H1 (cell line): ENCODE results near the gene GCK. TPM values are rescaled to one million over a fixed set of nuclear protein-coding genes. Genes with fewer than 3 reads are reported as not detected.

ENCODE experiments used
- CTCF ChIA-PET: fragments of 300-600 bp; sonication (Branson Sonifier 250); formaldehyde crosslinking; loops from one replicate; lab custom pipeline; 2021; ENCODE audit not compliant: partially characterized antibody; lab: Charles Lee
- POLR2A ChIA-PET: fragments of 300-600 bp; sonication (Branson Sonifier 250); formaldehyde crosslinking; loops from one replicate; lab custom pipeline; 2021; ENCODE audit warnings: inconsistent platforms; ENCODE audit not compliant: partially characterized antibody; lab: Charles Lee
- DNase-seq, 2 experiments: peaks; one replicate each; pipeline versions ENCODE4 v3.0.0 to v3.0.0-alpha.2; 2010 to 2022; ENCODE audit warnings: low spot score in 2 of 2, low read depth in 1 of 2, mixed read lengths in 1 of 2
- FAIRE-seq: peaks from 2 replicates; lab custom pipeline; 2011; peaks lifted over from hg19 to GRCh38; lab: Jason Lieb, UNC
- H2AFZ ChIP-seq: 2 replicates; pipeline ENCODE4 v1.8.1; 2012; ENCODE audit warnings: low read length, inconsistent platforms
- H2AK5ac ChIP-seq: 2 replicates; pipeline ENCODE4 v1.6.1; 2013; ENCODE audit warnings: low read depth, low read length
- H2BK120ac ChIP-seq: replicated peaks from 2 replicates; pipeline ENCODE3; 2013; ENCODE audit warnings: low read depth, low read length, inconsistent platforms
- H2BK12ac ChIP-seq: 2 replicates; pipeline ENCODE4 v1.6.1; 2013; ENCODE audit warnings: low read depth, low read length
- H2BK15ac ChIP-seq: 2 replicates; pipeline ENCODE4 v1.6.1; 2013; ENCODE audit warnings: low read length
- H2BK20ac ChIP-seq: 2 replicates; pipeline ENCODE4 v1.6.1; 2013; ENCODE audit warnings: low read length
- H2BK5ac ChIP-seq: 2 replicates; pipeline ENCODE4 v1.6.1; 2013; ENCODE audit warnings: low read depth, low read length
- H3K14ac ChIP-seq: 2 replicates; pipeline ENCODE4 v1.6.1; 2013; ENCODE audit warnings: inconsistent platforms; ENCODE audit not compliant: insufficient read length
- H3K18ac ChIP-seq: 2 replicates; pipeline ENCODE4 v1.6.1; 2013; ENCODE audit warnings: low read length; ENCODE audit errors: extremely low read depth
- H3K23ac ChIP-seq: 2 replicates; pipeline ENCODE4 v1.6.1; 2013; ENCODE audit warnings: inconsistent platforms; ENCODE audit not compliant: insufficient read length
- H3K23me2 ChIP-seq: 2 replicates; pipeline ENCODE4 v1.6.1; 2013; ENCODE audit warnings: low read depth, low read length
- H3K27ac ChIP-seq: 2 replicates; pipeline ENCODE4 v1.6.1; 2011; ENCODE audit warnings: low read depth, low read length, inconsistent platforms
- H3K27me3 ChIP-seq, 4 experiments: replicated peaks in 1 of 4; 1 replicate in 1 of 4; 2 replicates in 3 of 4; pipeline versions ENCODE4 v1.6.1 to v1.8.1; 2011 to 2013; ENCODE audit warnings: low read length in 3 of 4, mild to moderate bottlenecking in 3 of 4, inconsistent platforms in 2 of 4, mixed read lengths in 2 of 4, moderate library complexity in 1 of 4; ENCODE audit not compliant: control insufficient read depth in 3 of 4, insufficient read depth in 3 of 4; ENCODE audit errors: extremely low read depth in 1 of 4
- H3K36me3 ChIP-seq, 4 experiments: 2 replicates each; pipeline versions ENCODE4 v1.6.1 to v1.8.1; 2011 to 2013; ENCODE audit warnings: mild to moderate bottlenecking in 4 of 4, low read length in 3 of 4, moderate library complexity in 2 of 4, control low read depth in 1 of 4, inconsistent platforms in 1 of 4; ENCODE audit not compliant: insufficient read depth in 4 of 4, control insufficient read depth in 2 of 4
- H3K4ac ChIP-seq: replicated peaks from 2 replicates; pipeline ENCODE3; 2013; ENCODE audit warnings: low read length, low read depth, mixed read lengths, inconsistent platforms; ENCODE audit not compliant: insufficient read length
- H3K4me1 ChIP-seq, 4 experiments: replicated peaks in 1 of 4; 1 replicate in 1 of 4; 2 replicates in 3 of 4; pipeline versions ENCODE4 v1.6.1 to v1.8.1; 2011 to 2013; ENCODE audit warnings: low read length in 3 of 4, inconsistent platforms in 2 of 4, mixed read lengths in 1 of 4; ENCODE audit not compliant: insufficient read depth in 4 of 4, control insufficient read depth in 3 of 4
- H3K4me2 ChIP-seq, 2 experiments: 2 replicates each; pipeline versions ENCODE4 v1.6.1 to v1.8.1; 2011 to 2013; ENCODE audit warnings: low read depth in 2 of 2, low read length in 2 of 2, control low read depth in 1 of 2, inconsistent platforms in 1 of 2, mild to moderate bottlenecking in 1 of 2; ENCODE audit not compliant: insufficient read depth in 1 of 2
- H3K4me3 ChIP-seq, 4 experiments: fragments of 200-600, 300-600 bp in 1 of 4; sonication (generic), shearing (Covaris generic), sonication (Bioruptor Twin) in 1 of 4; 2 replicates each; pipeline versions ENCODE4 v1.5.1 to v1.8.1; 2011 to 2016; ENCODE audit warnings: low read length in 4 of 4, low read depth in 3 of 4, control low read depth in 2 of 4, inconsistent platforms in 2 of 4, mild to moderate bottlenecking in 2 of 4, mixed read lengths in 1 of 4, moderate library complexity in 1 of 4; ENCODE audit not compliant: insufficient read depth in 2 of 4; ENCODE audit errors: extremely low read depth in 1 of 4
- H3K56ac ChIP-seq: replicated peaks from 2 replicates; pipeline ENCODE3; 2013; ENCODE audit warnings: low read depth, mild to moderate bottlenecking, mixed read lengths, low read length, inconsistent platforms; ENCODE audit not compliant: insufficient read length
- H3K79me1 ChIP-seq: 2 replicates; pipeline ENCODE4 v1.6.1; 2013; ENCODE audit warnings: low read depth, low read length, control low read depth
- H3K79me2 ChIP-seq, 2 experiments: 2 replicates each; pipeline versions ENCODE4 v1.6.1 to v1.8.1; 2012 to 2013; ENCODE audit warnings: low read length in 2 of 2, mild to moderate bottlenecking in 2 of 2, inconsistent platforms in 1 of 2; ENCODE audit not compliant: insufficient read depth in 2 of 2, control insufficient read depth in 1 of 2
- H3K9ac ChIP-seq, 4 experiments: replicated peaks in 1 of 4; 1 replicate in 1 of 4; 2 replicates in 3 of 4; pipeline versions ENCODE4 v1.6.1 to v1.8.1; 2011 to 2013; ENCODE audit warnings: low read depth in 3 of 4, low read length in 3 of 4, control low read depth in 2 of 4, mild to moderate bottlenecking in 2 of 4, moderate library complexity in 2 of 4, inconsistent platforms in 1 of 4; ENCODE audit errors: extremely low read depth in 1 of 4
- H3K9me3 ChIP-seq, 2 experiments: 2 replicates each; pipeline versions ENCODE4 v1.6.1 to v1.8.1; 2012 to 2013; ENCODE audit warnings: mild to moderate bottlenecking in 2 of 2, moderate library complexity in 2 of 2, control low read depth in 1 of 2, inconsistent platforms in 1 of 2, low read depth in 1 of 2, low read length in 1 of 2, mixed read lengths in 1 of 2; ENCODE audit not compliant: insufficient read depth in 2 of 2
- H4K20me1 ChIP-seq, 2 experiments: replicated peaks in 1 of 2; 2 replicates each; pipeline versions ENCODE3 to v1.8.1; 2011 to 2013; ENCODE audit warnings: inconsistent platforms in 2 of 2, low read length in 2 of 2, mild to moderate bottlenecking in 1 of 2; ENCODE audit not compliant: insufficient read depth in 2 of 2, control insufficient read depth in 1 of 2
- H4K5ac ChIP-seq: 2 replicates; pipeline ENCODE4 v1.6.1; 2013; ENCODE audit warnings: low read length, low read depth, mixed read lengths, inconsistent platforms; ENCODE audit not compliant: insufficient read length
- H4K8ac ChIP-seq: 2 replicates; pipeline ENCODE4 v1.8.0; 2013; ENCODE audit warnings: mild to moderate bottlenecking, moderate library complexity, low read length, inconsistent platforms; ENCODE audit not compliant: insufficient read depth; ENCODE audit errors: extremely low read depth
- H4K91ac ChIP-seq: replicated peaks from 2 replicates; pipeline ENCODE3; 2013; ENCODE audit warnings: low read length, mixed read lengths, inconsistent platforms; ENCODE audit not compliant: insufficient read length
- EP300 ChIP-seq, 2 experiments: IDR thresholded peaks; 1 replicate in 1 of 2; 2 replicates in 1 of 2; pipeline ENCODE4 v1.6.1; 2011 to 2012; ENCODE audit warnings: low read depth in 2 of 2, low read length in 2 of 2, mild to moderate bottlenecking in 2 of 2, borderline replicate concordance in 1 of 2, inconsistent platforms in 1 of 2, moderate library complexity in 1 of 2
- TEAD4 ChIP-seq: IDR thresholded peaks from 2 replicates; pipeline ENCODE4 v1.6.1; 2012; ENCODE audit warnings: low read depth, low read length, inconsistent platforms, mixed read lengths
- whole genome bisulfite sequencing, 2 experiments: shearing (Covaris generic) in 1 of 2; methylation state at CpG; one replicate each; pipeline versions ENCODE4 v1.1.6 to v1.1.7; 2013 to 2015; ENCODE audit warnings: low lambda C conversion rate in 2 of 2, mixed read lengths in 2 of 2, inconsistent platforms in 1 of 2, low coverage in 1 of 2, missing lambda C conversion rate in 1 of 2; ENCODE audit not compliant: insufficient replicate concordance in 2 of 2, insufficient coverage in 1 of 2, insufficient read length in 1 of 2; ENCODE audit errors: extremely low coverage in 1 of 2, missing lambda C conversion rate in 1 of 2; 5-methylcytosine and 5-hydroxymethylcytosine counted together
- polyA plus RNA-seq, 7 experiments: library from polyadenylated mRNA; depleted of rRNA in 3 of 7; stranded (reverse) in 5 of 7; unstranded in 2 of 7; fragments of >200 nt in 5 of 7; fragments of 200-250 nt in 2 of 7; gene quantifications; 1 replicate in 5 of 7; 2 replicates in 1 of 7; 4 replicates in 1 of 7; pipeline versions ENCODE4 v1.2.1 to v1.2.3, GENCODE V29; 2011 to 2013; ENCODE audit warnings: missing spikeins in 2 of 7, mixed read lengths in 2 of 7
- total RNA-seq: library from RNA; stranded (reverse); fragmentation: NEBNext Ultra II Directional; extraction: Animal tissue kit (Norgen Biotek cat#: 25700); gene quantifications from 2 replicates; pipeline ENCODE4 v1.2.1, GENCODE V29; 2021
- TF ChIP-seq, protein P1 (sequence below): IDR thresholded peaks from 2 replicates; pipeline ENCODE4 v1.6.1; 2012; ENCODE audit warnings: low read length, inconsistent platforms

The GCK gene
- total and polyA plus RNA-seq, 2 of the 8 experiments (the other 6 are each of a cell fraction or from before 2014, with no cell fraction given) = 2.4 to 4.9 TPM

DNA sequence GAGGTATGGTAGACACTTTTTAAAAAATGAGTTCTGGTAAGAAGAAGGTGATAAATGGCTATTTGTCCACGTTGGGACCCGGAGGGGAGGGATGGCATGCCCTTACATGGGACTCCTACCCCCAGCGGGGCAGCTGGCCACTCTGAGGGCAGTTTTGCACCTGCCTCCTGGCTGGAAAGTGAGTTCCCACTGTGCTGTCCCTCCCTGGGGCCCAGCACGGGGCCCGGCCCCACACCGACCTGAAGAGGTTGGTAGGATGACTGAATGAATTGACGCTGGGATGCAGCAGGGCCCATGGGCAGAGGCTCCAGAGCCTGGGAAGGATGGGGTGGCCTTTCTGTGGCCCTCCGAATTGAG, 85.7 kb downstream of the GCK start:
- Histone ChIP-seq H3K23me2 (peaks cover 15% of the 10 kb centered on the region), H2BK15ac (no peak overlapping the region), H3K9me3 (no peaks in the 10 kb centered on the region), H3K4ac (no peak overlapping the region), H2BK5ac (peak overlapping the region; percentile 35; the same call in 1 of the 2 replicates), H4K91ac (no peak overlapping the region), H3K36me3 (no peaks in the 10 kb centered on the region; a peak in 2 of 8 replicates), H3K4me3 (peak overlapping the region; percentile 33 to 87 (median 58)), H2BK120ac (no peak overlapping the region), H2AK5ac (no peak overlapping the region), H3K79me2 (no peaks in the 10 kb centered on the region; a peak in 1 of 4 replicates), H4K8ac (no peak overlapping the region; the same call in 1 of the 2 replicates), H3K9ac (no peak overlapping the region), H3K23ac (no peak overlapping the region), H3K27me3 (peaks cover 0 to 29% (median 16%) of the 10 kb centered on the region in 4 experiments; a peak in 6 of 7 replicates), H3K14ac (no peak overlapping the region), H3K4me1 (peaks cover 0 to 12% (median 9%) of the 10 kb centered on the region in 4 experiments; a peak in 6 of 7 replicates), H2BK12ac (peak overlapping the region; percentile 60; the same call in 1 of the 2 replicates), H4K5ac (peak overlapping the region; percentile 18), H2AFZ (no peak overlapping the region; the same call in 1 of the 2 replicates), H3K56ac (no peak overlapping the region), H3K79me1 (peaks cover 4% of the 10 kb centered on the region; the same call in 1 of the 2 replicates), H3K4me2 (peak overlapping the region; percentile 65 to 98), H3K27ac (no peak overlapping the region), H2BK20ac (no peak overlapping the region), H3K18ac (no peak overlapping the region; the same call in none of the 2 replicates), H4K20me1 (peaks cover 2 to 3% of the 10 kb centered on the region in 2 experiments)
- no peak for TF ChIP-seq TEAD4
- TF ChIP-seq EP300 (IDR thresholded peaks at IDR 0.05; ENCODE audit: borderline replicate concordance in 1 of 2, low read depth in 2 of 2, low read length in 2 of 2) = no peak
- TF ChIP-seq, protein P1, sequence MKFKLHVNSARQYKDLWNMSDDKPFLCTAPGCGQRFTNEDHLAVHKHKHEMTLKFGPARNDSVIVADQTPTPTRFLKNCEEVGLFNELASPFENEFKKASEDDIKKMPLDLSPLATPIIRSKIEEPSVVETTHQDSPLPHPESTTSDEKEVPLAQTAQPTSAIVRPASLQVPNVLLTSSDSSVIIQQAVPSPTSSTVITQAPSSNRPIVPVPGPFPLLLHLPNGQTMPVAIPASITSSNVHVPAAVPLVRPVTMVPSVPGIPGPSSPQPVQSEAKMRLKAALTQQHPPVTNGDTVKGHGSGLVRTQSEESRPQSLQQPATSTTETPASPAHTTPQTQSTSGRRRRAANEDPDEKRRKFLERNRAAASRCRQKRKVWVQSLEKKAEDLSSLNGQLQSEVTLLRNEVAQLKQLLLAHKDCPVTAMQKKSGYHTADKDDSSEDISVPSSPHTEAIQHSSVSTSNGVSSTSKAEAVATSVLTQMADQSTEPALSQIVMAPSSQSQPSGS = no peak
- WGBS, 2 experiments = 44% methylated on average over 8 of the region's 8 CpGs; no CpG with 5 or more reads in 1 of the 2 experiments
- DNase-seq (no peak), FAIRE-seq (no peak)
- POLR2A ChIA-PET = no interaction called here
- CTCF ChIA-PET = interaction anchor here (1.0 to 2.7 kb wide), 2 partner anchors 17 to 53 kb away, joined by 3 to 13 read pairs; no protein-coding TSS in a partner anchor
